SK-N-SH treated with all-trans-retinoic acid at 6 μM for 48 hours (cell line): ENCODE measurements around the gene SHC4.

Experiments used
- ATAC-seq: fragments of 200-7000 bp; cut with Tn5 transposase; 3 replicates; pipeline ENCODE4 v1.9.1; 2020; ENCODE audit warnings: mild to moderate bottlenecking, moderate library complexity
- ARNTL ChIP-seq: fragments of 450-650 bp; formaldehyde crosslinking; IDR thresholded peaks from 2 replicates; pipeline ENCODE4 v1.5.0; 2020; ENCODE audit warnings: low read depth, mild to moderate bottlenecking, moderate library complexity, borderline replicate concordance
- BACH2 ChIP-seq: fragments of 250-450 bp; sonication (Bioruptor Pico); IDR thresholded peaks from 2 replicates; pipeline ENCODE4 v1.9.0; 2021; ENCODE audit warnings: mild to moderate bottlenecking, borderline replicate concordance
- CSDC2 ChIP-seq: fragments of 250-450 bp; sonication (Bioruptor Pico); IDR thresholded peaks from 2 replicates; pipeline ENCODE4 v1.5.0; 2020; ENCODE audit warnings: mild to moderate bottlenecking, moderate library complexity
- ESRRG ChIP-seq: fragments of 250-450 bp; sonication (Bioruptor Pico); IDR thresholded peaks from 2 replicates; pipeline ENCODE4 v1.6.1; 2021; ENCODE audit warnings: mild to moderate bottlenecking
- GLIS3 ChIP-seq: fragments of 250-450 bp; sonication (Bioruptor Pico); IDR thresholded peaks from 2 replicates; pipeline ENCODE4 v1.5.0; 2020; ENCODE audit warnings: mild to moderate bottlenecking, moderate library complexity
- ISL1 ChIP-seq: fragments of 250-450 bp; sonication (Bioruptor Pico); IDR thresholded peaks from 2 replicates; pipeline ENCODE4 v2.1.2; 2022; ENCODE audit warnings: mild to moderate bottlenecking, moderate library complexity
- OSR1 ChIP-seq: fragments of 250-450 bp; sonication (Bioruptor Pico); IDR thresholded peaks from 2 replicates; pipeline ENCODE4 v1.8.0; 2022; ENCODE audit warnings: moderate library complexity, mild to moderate bottlenecking, inconsistent platforms
- PPARA ChIP-seq: fragments of 250-450 bp; sonication (Bioruptor Pico); IDR thresholded peaks from 2 replicates; pipeline ENCODE4 v1.5.0; 2020; ENCODE audit warnings: mild to moderate bottlenecking, borderline replicate concordance
- RARB ChIP-seq: fragments of 250-450 bp; sonication (Bioruptor Pico); IDR thresholded peaks from 2 replicates; pipeline ENCODE4 v1.8.0; 2021; ENCODE audit warnings: mild to moderate bottlenecking, moderate library complexity
- SNAI2 ChIP-seq: fragments of 250-450 bp; sonication (Bioruptor Pico); IDR thresholded peaks from 2 replicates; pipeline ENCODE4 v1.5.0; 2020; ENCODE audit warnings: mild to moderate bottlenecking, moderate library complexity
- TCF4 ChIP-seq: fragments of 250-450 bp; sonication (Bioruptor Pico); IDR thresholded peaks from 2 replicates; pipeline ENCODE4 v1.8.0; 2021; ENCODE audit warnings: mild to moderate bottlenecking, moderate library complexity, borderline replicate concordance
- TOX ChIP-seq: fragments of 250-450 bp; sonication (Bioruptor Pico); IDR thresholded peaks from 2 replicates; pipeline ENCODE4 v1.8.0; 2021; ENCODE audit warnings: mild to moderate bottlenecking, moderate library complexity, borderline replicate concordance
- ZC3H10 ChIP-seq: fragments of 250-450 bp; sonication (Bioruptor Pico); IDR thresholded peaks from 2 replicates; pipeline ENCODE4 v1.5.1; 2021; ENCODE audit warnings: mild to moderate bottlenecking, moderate library complexity
- ZFP3 ChIP-seq: fragments of 250-450 bp; sonication (Bioruptor Pico); IDR thresholded peaks from 2 replicates; pipeline ENCODE4 v1.5.0; 2020; ENCODE audit warnings: mild to moderate bottlenecking, moderate library complexity
- ZFP30 ChIP-seq: fragments of 450-650 bp; formaldehyde crosslinking; IDR thresholded peaks from 2 replicates; pipeline ENCODE4 v1.5.0; 2022; ENCODE audit warnings: mild to moderate bottlenecking, moderate library complexity
- ZNF565 ChIP-seq: fragments of 450-650 bp; formaldehyde crosslinking; conservative IDR thresholded peaks from 2 replicates; pipeline ENCODE4 v1.5.0; 2020; ENCODE audit warnings: low read depth, mild to moderate bottlenecking, moderate library complexity
- ZNF70 ChIP-seq: fragments of 450-650 bp; formaldehyde crosslinking; IDR thresholded peaks from 2 replicates; pipeline ENCODE4 v1.5.0; 2020; ENCODE audit warnings: mild to moderate bottlenecking, moderate library complexity
- ZNF8 ChIP-seq: fragments of 450-650 bp; formaldehyde crosslinking; IDR thresholded peaks from 2 replicates; pipeline ENCODE4 v1.5.0; 2020; ENCODE audit warnings: mild to moderate bottlenecking, moderate library complexity
- TF ChIP-seq, protein P1 (sequence below): fragments of 250-450 bp; sonication (Bioruptor Pico); IDR thresholded peaks from 2 replicates; pipeline ENCODE4 v1.5.1; 2021; ENCODE audit warnings: mild to moderate bottlenecking, moderate library complexity
- TF ChIP-seq, protein P2 (sequence below): fragments of 250-450 bp; sonication (Bioruptor Pico); IDR thresholded peaks from 2 replicates; pipeline ENCODE4 v1.8.0; 2020; ENCODE audit warnings: mild to moderate bottlenecking, moderate library complexity, borderline replicate concordance
- TF ChIP-seq, protein P3 (sequence below): fragments of 250-450 bp; sonication (Bioruptor Pico); IDR thresholded peaks from 2 replicates; pipeline ENCODE4 v1.8.0; 2021; ENCODE audit warnings: low read depth, mild to moderate bottlenecking, moderate library complexity, borderline replicate concordance
- TF ChIP-seq, protein P4 (sequence below): fragments of 250-450 bp; sonication (Bioruptor Pico); IDR thresholded peaks from 2 replicates; pipeline ENCODE4 v1.5.0; 2020; ENCODE audit warnings: mild to moderate bottlenecking, moderate library complexity

The SHC4 gene

GRCh38 chr15:48965972-48966371, 2.3 kb upstream of the SHC4 start:
- ATAC-seq, result no peak
- TF ChIP-seq ZFP30, result no peak
- TF ChIP-seq ZFP3 (CRISPR knock-in tag), result no peak
- no peak for TF ChIP-seq ZNF565 (CRISPR knock-in tag)
- no peak for TF ChIP-seq ESRRG
- no peak for TF ChIP-seq BACH2
- TF ChIP-seq TCF4 (CRISPR knock-in tag), result no peak
- TF ChIP-seq, protein P1, sequence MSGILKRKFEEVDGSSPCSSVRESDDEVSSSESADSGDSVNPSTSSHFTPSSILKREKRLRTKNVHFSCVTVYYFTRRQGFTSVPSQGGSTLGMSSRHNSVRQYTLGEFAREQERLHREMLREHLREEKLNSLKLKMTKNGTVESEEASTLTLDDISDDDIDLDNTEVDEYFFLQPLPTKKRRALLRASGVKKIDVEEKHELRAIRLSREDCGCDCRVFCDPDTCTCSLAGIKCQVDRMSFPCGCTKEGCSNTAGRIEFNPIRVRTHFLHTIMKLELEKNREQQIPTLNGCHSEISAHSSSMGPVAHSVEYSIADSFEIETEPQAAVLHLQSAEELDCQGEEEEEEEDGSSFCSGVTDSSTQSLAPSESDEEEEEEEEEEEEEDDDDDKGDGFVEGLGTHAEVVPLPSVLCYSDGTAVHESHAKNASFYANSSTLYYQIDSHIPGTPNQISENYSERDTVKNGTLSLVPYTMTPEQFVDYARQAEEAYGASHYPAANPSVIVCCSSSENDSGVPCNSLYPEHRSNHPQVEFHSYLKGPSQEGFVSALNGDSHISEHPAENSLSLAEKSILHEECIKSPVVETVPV, result no peak
- TF ChIP-seq PPARA (CRISPR knock-in tag), result no peak
- no peak for TF ChIP-seq ZC3H10 (CRISPR knock-in tag)
- TF ChIP-seq, protein P2, sequence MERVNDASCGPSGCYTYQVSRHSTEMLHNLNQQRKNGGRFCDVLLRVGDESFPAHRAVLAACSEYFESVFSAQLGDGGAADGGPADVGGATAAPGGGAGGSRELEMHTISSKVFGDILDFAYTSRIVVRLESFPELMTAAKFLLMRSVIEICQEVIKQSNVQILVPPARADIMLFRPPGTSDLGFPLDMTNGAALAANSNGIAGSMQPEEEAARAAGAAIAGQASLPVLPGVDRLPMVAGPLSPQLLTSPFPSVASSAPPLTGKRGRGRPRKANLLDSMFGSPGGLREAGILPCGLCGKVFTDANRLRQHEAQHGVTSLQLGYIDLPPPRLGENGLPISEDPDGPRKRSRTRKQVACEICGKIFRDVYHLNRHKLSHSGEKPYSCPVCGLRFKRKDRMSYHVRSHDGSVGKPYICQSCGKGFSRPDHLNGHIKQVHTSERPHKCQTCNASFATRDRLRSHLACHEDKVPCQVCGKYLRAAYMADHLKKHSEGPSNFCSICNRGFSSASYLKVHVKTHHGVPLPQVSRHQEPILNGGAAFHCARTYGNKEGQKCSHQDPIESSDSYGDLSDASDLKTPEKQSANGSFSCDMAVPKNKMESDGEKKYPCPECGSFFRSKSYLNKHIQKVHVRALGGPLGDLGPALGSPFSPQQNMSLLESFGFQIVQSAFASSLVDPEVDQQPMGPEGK (CRISPR knock-in tag), result no peak
- TF ChIP-seq RARB, result no peak
- no peak for TF ChIP-seq SNAI2 (CRISPR knock-in tag)
- TF ChIP-seq ARNTL (CRISPR knock-in tag), result no peak
- no peak for TF ChIP-seq OSR1
- TF ChIP-seq TOX (CRISPR knock-in tag), result no peak
- TF ChIP-seq ZNF8 (CRISPR knock-in tag), result no peak
- TF ChIP-seq, protein P3, sequence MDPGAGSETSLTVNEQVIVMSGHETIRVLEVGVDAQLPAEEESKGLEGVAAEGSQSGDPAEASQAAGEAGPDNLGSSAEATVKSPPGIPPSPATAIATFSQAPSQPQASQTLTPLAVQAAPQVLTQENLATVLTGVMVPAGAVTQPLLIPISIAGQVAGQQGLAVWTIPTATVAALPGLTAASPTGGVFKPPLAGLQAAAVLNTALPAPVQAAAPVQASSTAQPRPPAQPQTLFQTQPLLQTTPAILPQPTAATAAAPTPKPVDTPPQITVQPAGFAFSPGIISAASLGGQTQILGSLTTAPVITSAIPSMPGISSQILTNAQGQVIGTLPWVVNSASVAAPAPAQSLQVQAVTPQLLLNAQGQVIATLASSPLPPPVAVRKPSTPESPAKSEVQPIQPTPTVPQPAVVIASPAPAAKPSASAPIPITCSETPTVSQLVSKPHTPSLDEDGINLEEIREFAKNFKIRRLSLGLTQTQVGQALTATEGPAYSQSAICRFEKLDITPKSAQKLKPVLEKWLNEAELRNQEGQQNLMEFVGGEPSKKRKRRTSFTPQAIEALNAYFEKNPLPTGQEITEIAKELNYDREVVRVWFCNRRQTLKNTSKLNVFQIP, result no peak
- TF ChIP-seq CSDC2, result no peak
- TF ChIP-seq ZNF70 (CRISPR knock-in tag), result no peak
- TF ChIP-seq GLIS3 (CRISPR knock-in tag), result no peak

DNA sequence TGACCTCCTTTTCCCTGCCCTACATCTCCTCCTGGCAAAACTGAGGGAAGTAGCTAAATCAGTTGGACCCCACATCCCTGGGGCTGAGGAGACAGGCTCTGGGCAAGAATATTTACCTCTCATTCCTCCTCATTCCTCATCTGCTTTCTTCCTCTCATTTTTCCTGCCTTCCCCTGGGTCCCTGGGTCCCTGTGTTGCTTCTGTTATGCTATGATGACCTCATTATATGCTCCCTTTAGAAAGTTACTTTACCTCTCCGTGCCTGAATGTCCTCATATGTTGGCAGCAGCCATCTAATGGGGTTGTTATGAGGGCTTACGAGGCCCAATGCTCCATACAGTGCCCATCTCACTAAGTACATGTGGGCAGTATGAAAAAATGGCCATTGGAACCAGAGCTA, 1.2 kb upstream of the SHC4 start:
- TF ChIP-seq, protein P3, result no peak
- no peak for TF ChIP-seq PPARA (CRISPR knock-in tag)
- no peak for TF ChIP-seq ARNTL (CRISPR knock-in tag)
- TF ChIP-seq, protein P4, sequence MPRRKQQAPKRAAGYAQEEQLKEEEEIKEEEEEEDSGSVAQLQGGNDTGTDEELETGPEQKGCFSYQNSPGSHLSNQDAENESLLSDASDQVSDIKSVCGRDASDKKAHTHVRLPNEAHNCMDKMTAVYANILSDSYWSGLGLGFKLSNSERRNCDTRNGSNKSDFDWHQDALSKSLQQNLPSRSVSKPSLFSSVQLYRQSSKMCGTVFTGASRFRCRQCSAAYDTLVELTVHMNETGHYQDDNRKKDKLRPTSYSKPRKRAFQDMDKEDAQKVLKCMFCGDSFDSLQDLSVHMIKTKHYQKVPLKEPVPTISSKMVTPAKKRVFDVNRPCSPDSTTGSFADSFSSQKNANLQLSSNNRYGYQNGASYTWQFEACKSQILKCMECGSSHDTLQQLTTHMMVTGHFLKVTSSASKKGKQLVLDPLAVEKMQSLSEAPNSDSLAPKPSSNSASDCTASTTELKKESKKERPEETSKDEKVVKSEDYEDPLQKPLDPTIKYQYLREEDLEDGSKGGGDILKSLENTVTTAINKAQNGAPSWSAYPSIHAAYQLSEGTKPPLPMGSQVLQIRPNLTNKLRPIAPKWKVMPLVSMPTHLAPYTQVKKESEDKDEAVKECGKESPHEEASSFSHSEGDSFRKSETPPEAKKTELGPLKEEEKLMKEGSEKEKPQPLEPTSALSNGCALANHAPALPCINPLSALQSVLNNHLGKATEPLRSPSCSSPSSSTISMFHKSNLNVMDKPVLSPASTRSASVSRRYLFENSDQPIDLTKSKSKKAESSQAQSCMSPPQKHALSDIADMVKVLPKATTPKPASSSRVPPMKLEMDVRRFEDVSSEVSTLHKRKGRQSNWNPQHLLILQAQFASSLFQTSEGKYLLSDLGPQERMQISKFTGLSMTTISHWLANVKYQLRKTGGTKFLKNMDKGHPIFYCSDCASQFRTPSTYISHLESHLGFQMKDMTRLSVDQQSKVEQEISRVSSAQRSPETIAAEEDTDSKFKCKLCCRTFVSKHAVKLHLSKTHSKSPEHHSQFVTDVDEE (CRISPR knock-in tag), result no peak
- TF ChIP-seq ZNF565 (CRISPR knock-in tag), result no peak
- no peak for TF ChIP-seq ZNF70 (CRISPR knock-in tag)
- TF ChIP-seq OSR1, result no peak
- no peak for TF ChIP-seq ISL1 (CRISPR knock-in tag)
- TF ChIP-seq ESRRG, result no peak
- no peak for ATAC-seq
